CD4-positive, CD25-positive, alpha-beta regulatory T cell (primary cell): Measurements from ENCODE around the gene LINC01488. TPM values are rescaled to one million over a fixed set of nuclear protein-coding genes. Genes with fewer than 3 reads are reported as not detected.

Source experiments
- ATAC-seq, 2 donors: fragments of 150-1000 bp; cut with Tn5 transposase; one replicate each; pipeline ENCODE4 v1.10.0; 2021; ENCODE audit warnings: low read depth in 2 of 2, moderate number of reproducible peaks in 2 of 2, moderate library complexity in 1 of 2
- DNase-seq, 3 donors: peaks; one replicate each; pipeline versions ENCODE4 v3.0.0 to v3.0.0-alpha.2; 2012 to 2022; ENCODE audit warnings: mixed read lengths in 1 of 3
- H3K27ac ChIP-seq: one replicate; pipeline ENCODE4 v1.7.0; 2013; ENCODE audit warnings: mild to moderate bottlenecking, low read length; ENCODE audit not compliant: insufficient read depth, poor library complexity, severe bottlenecking
- H3K27me3 ChIP-seq: one replicate; pipeline ENCODE4 v1.7.0; 2013; ENCODE audit warnings: low read length; ENCODE audit not compliant: control insufficient read depth, insufficient read depth
- H3K36me3 ChIP-seq: one replicate; pipeline ENCODE4 v1.7.0; 2013; ENCODE audit warnings: mild to moderate bottlenecking, low read length, moderate library complexity; ENCODE audit not compliant: control insufficient read depth, insufficient read depth
- H3K4me1 ChIP-seq: 2 replicates; pipeline ENCODE4 v1.7.0; 2013; ENCODE audit warnings: mild to moderate bottlenecking, low read length; ENCODE audit not compliant: insufficient read depth, control insufficient read depth, poor library complexity, severe bottlenecking
- H3K4me3 ChIP-seq: one replicate; pipeline ENCODE4 v1.7.0; 2013; ENCODE audit warnings: low read depth, mild to moderate bottlenecking, low read length, moderate library complexity
- H3K9me3 ChIP-seq, 2 experiments: 1 replicate in 1 of 2; 2 replicates in 1 of 2; pipeline ENCODE4 v1.7.0; 2013; ENCODE audit warnings: low read length in 2 of 2, mild to moderate bottlenecking in 1 of 2, moderate library complexity in 1 of 2; ENCODE audit not compliant: control insufficient read depth in 2 of 2
- H3K27ac Mint-ChIP-seq, 3 donors: one replicate each; pipeline ENCODE4 v1.8.0; 2020 to 2022; ENCODE audit warnings: mild to moderate bottlenecking in 3 of 3, mixed read lengths in 3 of 3, moderate library complexity in 2 of 3
- H3K27me3 Mint-ChIP-seq: one replicate; pipeline ENCODE4 v1.8.0; 2022; ENCODE audit warnings: mild to moderate bottlenecking, mixed read lengths
- H3K36me3 Mint-ChIP-seq: one replicate; pipeline ENCODE4 v1.8.0; 2020; ENCODE audit warnings: mixed read lengths
- H3K4me1 Mint-ChIP-seq, 4 donors: one replicate each; pipeline ENCODE4 v1.8.0; 2020 to 2022; ENCODE audit warnings: mixed read lengths in 4 of 4, mild to moderate bottlenecking in 1 of 4
- H3K4me3 Mint-ChIP-seq, 4 donors: one replicate each; pipeline ENCODE4 v1.8.0; 2020 to 2022; ENCODE audit warnings: mild to moderate bottlenecking in 4 of 4, mixed read lengths in 4 of 4, moderate library complexity in 3 of 4
- H3K9me3 Mint-ChIP-seq, 7 donors: one replicate each; pipeline ENCODE4 v1.8.0; 2020 to 2022; ENCODE audit warnings: mixed read lengths in 7 of 7, mild to moderate bottlenecking in 3 of 7, moderate library complexity in 2 of 7
- polyA plus RNA-seq, 4 donors: library from polyadenylated mRNA; unstranded; fragments of 300-500 nt; fragmentation: Illumina TruSeq; gene quantifications; one replicate each; pipeline ENCODE4 v1.2.3, GENCODE V29; 2021
- total RNA-seq: library from RNA; stranded (reverse); gene quantifications from one replicate; pipeline ENCODE4 v1.2.3, GENCODE V29; 2022

Gene LINC01488
- total and polyA plus RNA-seq, 5 donors from 2014 or later: not detected

- H3K4me1 ChIP-seq: no peaks in the 10 kb centered on the region
- H3K27me3 Mint-ChIP-seq: peaks cover 4% of the 10 kb centered on the region
- no peaks in the 10 kb centered on the region for H3K9me3 Mint-ChIP-seq
- no peaks in the 10 kb centered on the region for H3K4me1 Mint-ChIP-seq
- H3K4me3 Mint-ChIP-seq: no peak overlapping the region
- H3K27ac ChIP-seq: no peak overlapping the region
- DNase-seq: no peak
- H3K4me3 ChIP-seq: no peak overlapping the region
- no peaks in the 10 kb centered on the region for H3K9me3 ChIP-seq
- ATAC-seq: no peak
- no peaks in the 10 kb centered on the region for H3K36me3 ChIP-seq
- no peaks in the 10 kb centered on the region for H3K27me3 ChIP-seq
- no peak overlapping the region for H3K27ac Mint-ChIP-seq
- H3K36me3 Mint-ChIP-seq: no peaks in the 10 kb centered on the region
Observed at GRCh38 chr11:69492201-69492991, 10.9 kb downstream of the LINC01488 start.

GRCh38 chr11:69493931-69494821 is 12.7 kb downstream of the LINC01488 start:
- ATAC-seq: no peak
- DNase-seq: no peak
- Mint-ChIP-seq H3K27ac (no peak overlapping the region), H3K9me3 (no peaks in the 10 kb centered on the region), H3K27me3 (peaks cover 4% of the 10 kb centered on the region), H3K4me3 (no peak overlapping the region), H3K4me1 (peaks cover 0 to 3% (median 0%) of the 10 kb centered on the region in 4 donors), H3K36me3 (no peaks in the 10 kb centered on the region)
- Histone ChIP-seq H3K36me3 (no peaks in the 10 kb centered on the region), H3K4me1 (no peaks in the 10 kb centered on the region), H3K27me3 (no peaks in the 10 kb centered on the region), H3K27ac (no peak overlapping the region), H3K4me3 (no peak overlapping the region), H3K9me3 (no peaks in the 10 kb centered on the region)

- H3K36me3 Mint-ChIP-seq: no peaks in the 10 kb centered on the region
- H3K27me3 Mint-ChIP-seq: peaks cover 4% of the 10 kb centered on the region
- H3K4me1 Mint-ChIP-seq: peaks cover 0 to 3% (median 0%) of the 10 kb centered on the region in 4 donors
- Histone ChIP-seq H3K36me3 (no peaks in the 10 kb centered on the region), H3K4me1 (no peaks in the 10 kb centered on the region), H3K9me3 (no peaks in the 10 kb centered on the region), H3K27me3 (no peaks in the 10 kb centered on the region), H3K4me3 (no peak overlapping the region), H3K27ac (no peak overlapping the region)
- no peak overlapping the region for H3K27ac Mint-ChIP-seq
- ATAC-seq (no peak), DNase-seq (no peak)
- no peaks in the 10 kb centered on the region for H3K9me3 Mint-ChIP-seq
- H3K4me3 Mint-ChIP-seq: no peak overlapping the region
Observed at GRCh38 chr11:69494851-69495250, 13.4 kb downstream of the LINC01488 start.

- DNase-seq (no peak), ATAC-seq (no peak)
- H3K27ac Mint-ChIP-seq: no peak overlapping the region
- no peaks in the 10 kb centered on the region for H3K36me3 ChIP-seq
- no peaks in the 10 kb centered on the region for H3K9me3 Mint-ChIP-seq
- H3K27me3 ChIP-seq: no peaks in the 10 kb centered on the region
- H3K9me3 ChIP-seq: no peaks in the 10 kb centered on the region
- no peaks in the 10 kb centered on the region for H3K4me1 ChIP-seq
- H3K27me3 Mint-ChIP-seq: peaks cover 4% of the 10 kb centered on the region
- H3K27ac ChIP-seq: no peak overlapping the region
- peaks cover 0 to 3% (median 0%) of the 10 kb centered on the region in 4 donors for H3K4me1 Mint-ChIP-seq
- H3K36me3 Mint-ChIP-seq: no peaks in the 10 kb centered on the region
- no peak overlapping the region for H3K4me3 ChIP-seq
- no peak overlapping the region for H3K4me3 Mint-ChIP-seq
Observed at GRCh38 chr11:69495441-69496201, 14.2 kb downstream of the LINC01488 start.

GRCh38 chr11:69496202-69496557 is 14.7 kb downstream of the LINC01488 start:
- Histone ChIP-seq H3K27me3 (no peaks in the 10 kb centered on the region), H3K4me1 (no peaks in the 10 kb centered on the region), H3K36me3 (no peaks in the 10 kb centered on the region), H3K27ac (no peak overlapping the region), H3K4me3 (no peak overlapping the region), H3K9me3 (no peaks in the 10 kb centered on the region)
- ATAC-seq (no peak), DNase-seq (no peak)
- no peak overlapping the region for H3K27ac Mint-ChIP-seq
- no peaks in the 10 kb centered on the region for H3K36me3 Mint-ChIP-seq
- H3K9me3 Mint-ChIP-seq: peaks cover 0 to under 1% (median 0%) of the 10 kb centered on the region in 7 donors
- H3K27me3 Mint-ChIP-seq: peaks cover 4% of the 10 kb centered on the region
- H3K4me3 Mint-ChIP-seq: no peak overlapping the region
- peaks cover 0 to 3% (median 0%) of the 10 kb centered on the region in 4 donors for H3K4me1 Mint-ChIP-seq

GRCh38 chr11:69496631-69497220 is 15.3 kb downstream of the LINC01488 start:
- H3K4me1 Mint-ChIP-seq: peaks cover 0 to 3% (median 0%) of the 10 kb centered on the region in 4 donors

GRCh38 chr11:69497221-69497787 is 15.8 kb downstream of the LINC01488 start:
- no peak for ATAC-seq
- DNase-seq: no peak
- Histone ChIP-seq H3K27me3 (no peaks in the 10 kb centered on the region), H3K36me3 (no peaks in the 10 kb centered on the region), H3K9me3 (no peaks in the 10 kb centered on the region), H3K4me3 (no peak overlapping the region), H3K27ac (no peak overlapping the region), H3K4me1 (no peaks in the 10 kb centered on the region)
- Mint-ChIP-seq H3K27ac (no peak overlapping the region), H3K4me1 (peaks cover 0 to 3% (median 0%) of the 10 kb centered on the region in 4 donors), H3K4me3 (no peak overlapping the region), H3K9me3 (peaks cover 0 to 1% (median 0%) of the 10 kb centered on the region in 7 donors), H3K36me3 (no peaks in the 10 kb centered on the region), H3K27me3 (no peaks in the 10 kb centered on the region)

More at GRCh38 chr11:69496631-69497220, 15.3 kb downstream of the LINC01488 start:
- Histone ChIP-seq H3K4me1 (no peaks in the 10 kb centered on the region), H3K9me3 (no peaks in the 10 kb centered on the region), H3K36me3 (no peaks in the 10 kb centered on the region), H3K27me3 (no peaks in the 10 kb centered on the region), H3K4me3 (no peak overlapping the region), H3K27ac (no peak overlapping the region)
- Mint-ChIP-seq H3K27me3 (peaks cover 3% of the 10 kb centered on the region), H3K9me3 (peaks cover 0 to 1% (median 0%) of the 10 kb centered on the region in 7 donors), H3K4me3 (no peak overlapping the region), H3K36me3 (no peaks in the 10 kb centered on the region), H3K27ac (no peak overlapping the region)
- ATAC-seq (no peak), DNase-seq (no peak)
